ENCODE results near the gene TMEM271.

DNA sequence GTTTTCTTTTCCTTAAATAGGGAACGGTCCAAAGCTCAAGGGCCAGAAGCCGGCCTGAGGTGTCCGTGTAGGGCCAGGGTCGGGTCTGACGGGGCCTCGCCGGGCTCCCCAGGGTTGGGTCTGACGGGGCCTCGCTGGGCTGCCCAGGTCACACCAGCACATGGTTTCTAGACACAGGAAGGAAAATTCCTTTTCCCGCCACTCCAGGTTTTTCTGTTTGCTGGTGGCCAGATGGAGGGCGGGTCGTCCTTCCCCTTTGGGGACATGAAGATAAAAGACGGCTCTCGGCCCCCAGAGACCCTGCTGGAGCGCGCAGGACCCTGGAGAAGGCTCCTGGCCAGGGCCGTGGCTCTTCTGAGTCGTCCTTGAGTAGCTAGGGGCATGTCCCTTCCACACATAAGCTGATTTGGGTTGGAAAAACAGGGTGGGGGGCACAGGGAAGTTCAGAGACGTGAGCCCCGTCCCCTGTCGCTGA lies 42.0 kb downstream of the TMEM271 start:
- TF ChIP-seq, protein P1, sequence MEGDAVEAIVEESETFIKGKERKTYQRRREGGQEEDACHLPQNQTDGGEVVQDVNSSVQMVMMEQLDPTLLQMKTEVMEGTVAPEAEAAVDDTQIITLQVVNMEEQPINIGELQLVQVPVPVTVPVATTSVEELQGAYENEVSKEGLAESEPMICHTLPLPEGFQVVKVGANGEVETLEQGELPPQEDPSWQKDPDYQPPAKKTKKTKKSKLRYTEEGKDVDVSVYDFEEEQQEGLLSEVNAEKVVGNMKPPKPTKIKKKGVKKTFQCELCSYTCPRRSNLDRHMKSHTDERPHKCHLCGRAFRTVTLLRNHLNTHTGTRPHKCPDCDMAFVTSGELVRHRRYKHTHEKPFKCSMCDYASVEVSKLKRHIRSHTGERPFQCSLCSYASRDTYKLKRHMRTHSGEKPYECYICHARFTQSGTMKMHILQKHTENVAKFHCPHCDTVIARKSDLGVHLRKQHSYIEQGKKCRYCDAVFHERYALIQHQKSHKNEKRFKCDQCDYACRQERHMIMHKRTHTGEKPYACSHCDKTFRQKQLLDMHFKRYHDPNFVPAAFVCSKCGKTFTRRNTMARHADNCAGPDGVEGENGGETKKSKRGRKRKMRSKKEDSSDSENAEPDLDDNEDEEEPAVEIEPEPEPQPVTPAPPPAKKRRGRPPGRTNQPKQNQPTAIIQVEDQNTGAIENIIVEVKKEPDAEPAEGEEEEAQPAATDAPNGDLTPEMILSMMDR (conservative IDR thresholded peaks at IDR 0.05 in 1 of 2, IDR thresholded peaks at IDR 0.05 in 1 of 2; ENCODE audit: low read depth in 1 of 2, low read length in 2 of 2) = no peak
- TF ChIP-seq EZH2 (IDR thresholded peaks at IDR 0.05; ENCODE audit: low read length, missing control alignments) = no peak
